AG04449 (cell line): ENCODE measurements around the gene ATG7.
A peak's percentile ranks its signal among the peaks of the same experiment; 100 is the strongest.

Source experiments
- CTCF ChIA-PET: fragments of 350-600 bp; formaldehyde crosslinking; extraction: SDS; loops from one replicate; lab custom pipeline; 2021; ENCODE audit warnings: antibody characterized with exemption; lab: Yijun Ruan, JAX
- POLR2A ChIA-PET: fragments of 400-600, 350-600 bp; formaldehyde crosslinking; extraction: SDS; loops from one replicate; lab custom pipeline; 2020; ENCODE audit warnings: antibody characterized with exemption, inconsistent platforms; lab: Yijun Ruan, JAX
- DNase-seq: peaks from one replicate; pipeline ENCODE4 v3.0.0-alpha.2; 2010; ENCODE audit warnings: low read depth, low spot score
- H3K4me3 ChIP-seq: 2 replicates; pipeline ENCODE4 v1.5.1; 2011; ENCODE audit warnings: low read depth, mild to moderate bottlenecking, control low read depth, low read length
- CTCF ChIP-seq: IDR thresholded peaks from one replicate; pipeline ENCODE4 v1.5.1; 2011; ENCODE audit warnings: mild to moderate bottlenecking, moderate library complexity, low read length, control low read depth, inconsistent platforms; ENCODE audit not compliant: insufficient read depth; ENCODE audit errors: missing control alignments

ATG7 gene

GRCh38 chr3:11285471-11285870 is 13.3 kb downstream of the ATG7 start:
- ChIA-PET CTCF (interaction anchor here (0.9 to 2.2 kb wide), 4 partner anchors 9 to 130 kb away, joined by 3 to 6 read pairs (median 5); partner anchors contain the start of gene ATG7), POLR2A (interaction anchor here (0.7 kb wide), 1 partner anchor 41 kb away, joined by 3 read pairs; no protein-coding TSS in a partner anchor)
- H3K4me3 ChIP-seq, result no peak overlapping the region
- no peak for TF ChIP-seq CTCF
- no peak for DNase-seq

- POLR2A ChIA-PET, result interaction anchor here (2.1 kb wide), 1 partner anchor 9 kb away, joined by 18 read pairs; no protein-coding TSS in a partner anchor
- DNase-seq, result no peak
- no peak overlapping the region for H3K4me3 ChIP-seq
- CTCF ChIA-PET, result interaction anchor here (0.8 to 5.2 kb wide), 7 partner anchors 8 to 227 kb away, joined by 3 to 32 read pairs (median 4); no protein-coding TSS in a partner anchor
- no peak for TF ChIP-seq CTCF
Observed at GRCh38 chr3:11287404-11287803, 15.2 kb downstream of the ATG7 start.

GRCh38 chr3:11288021-11288491 is 15.9 kb downstream of the ATG7 start:
- H3K4me3 ChIP-seq, result peak overlapping the region; percentile 21; the same call in 1 of the 2 replicates
- ChIA-PET POLR2A (interaction anchor here (1.4 to 2.1 kb wide), 3 partner anchors 9 to 134 kb away, joined by 3 to 18 read pairs (median 13); partner anchors contain the start of genes ATG7 and HRH1), CTCF (interaction anchor here (1.1 to 5.2 kb wide), 10 partner anchors 9 to 227 kb away, joined by 3 to 32 read pairs (median 5); partner anchors contain the start of gene ATG7)
- DNase-seq, result no peak
- TF ChIP-seq CTCF, result no peak

- ChIA-PET POLR2A (interaction anchor here (1.0 to 2.1 kb wide), 6 partner anchors 10 to 153 kb away, joined by 3 to 18 read pairs (median 5); partner anchors contain the start of genes ATG7 and HRH1), CTCF (interaction anchor here (1.1 to 5.2 kb wide), 12 partner anchors 8 to 228 kb away, joined by 3 to 32 read pairs (median 4); partner anchors contain the start of gene ATG7)
- peak overlapping the region; percentile 26; the same call in 1 of the 2 replicates for H3K4me3 ChIP-seq
- peak; percentile 78 for DNase-seq
- no peak for TF ChIP-seq CTCF
Observed at GRCh38 chr3:11288786-11289637, 16.8 kb downstream of the ATG7 start.

GRCh38 chr3:11289864-11290263 is 17.7 kb downstream of the ATG7 start:
- DNase-seq, result no peak
- no peak for TF ChIP-seq CTCF
- POLR2A ChIA-PET, result interaction anchor here (1.2 to 2.1 kb wide), 3 partner anchors 14 to 52 kb away, joined by 4 to 13 read pairs (median 6); partner anchors contain the start of gene ATG7
- H3K4me3 ChIP-seq, result no peak overlapping the region
- CTCF ChIA-PET, result interaction anchor here (1.2 to 5.2 kb wide), 7 partner anchors 11 to 229 kb away, joined by 3 to 32 read pairs (median 4); no protein-coding TSS in a partner anchor
